ENCODE data around the gene WIZ. TPM values are rescaled to one million over a fixed set of nuclear protein-coding genes. Genes with fewer than 3 reads are reported as not detected.
A peak's percentile ranks its signal among the peaks of the same experiment; 100 is the strongest.

Gene WIZ
- total and polyA plus RNA-seq, 2 experiments from 2014 or later: 8.9 to 39.5 TPM

- peaks cover 23% of the 10 kb centered on the region for H3F3A ChIP-seq (replicated peaks; ENCODE audit: low read depth)
- ATAC-seq: peak; percentile 95
- peaks cover 9% of the 10 kb centered on the region; the same call in 1 of the 2 replicates for H3K4me1 ChIP-seq (ENCODE audit: insufficient read depth)
- Mint-ChIP-seq H3K9me3 (no peaks in the 10 kb centered on the region; the same call in 1 of the 3 replicates), H3K27me3 (ENCODE audit: insufficient read depth, low read depth, poor library complexity) (peaks cover 11% of the 10 kb centered on the region), H3K36me3 (ENCODE audit: low read depth) (peaks cover 44% of the 10 kb centered on the region), H3K27ac (peak within 1 kb of the TSS; percentile 100), H3K4me3 (peak within 1 kb of the TSS; percentile 95), H3K4me1 (peaks cover 10% of the 10 kb centered on the region)
- H3K79me2 ChIP-seq (replicated peaks; ENCODE audit: insufficient read depth): peaks cover 48% of the 10 kb centered on the region
- H3K9me2 ChIP-seq (ENCODE audit: insufficient read depth): no peaks in the 10 kb centered on the region
- peaks cover 41% of the 10 kb centered on the region for H4K20me1 ChIP-seq (replicated peaks; ENCODE audit: insufficient read depth)
- TF ChIP-seq EZH2 (IDR thresholded peaks at IDR 0.05; ENCODE audit: low read depth, unreplicated experiment) (no peak), JUNB (IDR thresholded peaks at IDR 0.05; ENCODE audit: unreplicated experiment) (no peak), NANOG (IDR thresholded peaks at IDR 0.05; ENCODE audit: borderline replicate concordance) (no peak), CREB1 (CRISPR knock-in tag; IDR thresholded peaks at IDR 0.05; ENCODE audit: low read depth) (peak; percentile 72; the same call in 1 of the 2 replicates), POLR2AphosphoS5 (IDR thresholded peaks at IDR 0.05; ENCODE audit: low read depth) (peak; percentile 89), ZNF331 (CRISPR knock-in tag; IDR thresholded peaks at IDR 0.05; ENCODE audit: low read depth) (no peak), EZH2phosphoT487 (IDR thresholded peaks at IDR 0.05; ENCODE audit: unreplicated experiment) (no peak), ETS1 (IDR thresholded peaks at IDR 0.05) (peak; percentile 45), ZNF114 (CRISPR knock-in tag; IDR thresholded peaks at IDR 0.05) (no peak), STAT1 (IDR thresholded peaks at IDR 0.05; ENCODE audit: unreplicated experiment) (no peak), CTCF (conservative IDR thresholded peaks at IDR 0.05; ENCODE audit: low read depth in 2 of 2) (peak; percentile 62 to 75), REST (IDR thresholded peaks at IDR 0.05; ENCODE audit: unreplicated experiment) (peak; percentile 17)
- TF ChIP-seq, protein P1, sequence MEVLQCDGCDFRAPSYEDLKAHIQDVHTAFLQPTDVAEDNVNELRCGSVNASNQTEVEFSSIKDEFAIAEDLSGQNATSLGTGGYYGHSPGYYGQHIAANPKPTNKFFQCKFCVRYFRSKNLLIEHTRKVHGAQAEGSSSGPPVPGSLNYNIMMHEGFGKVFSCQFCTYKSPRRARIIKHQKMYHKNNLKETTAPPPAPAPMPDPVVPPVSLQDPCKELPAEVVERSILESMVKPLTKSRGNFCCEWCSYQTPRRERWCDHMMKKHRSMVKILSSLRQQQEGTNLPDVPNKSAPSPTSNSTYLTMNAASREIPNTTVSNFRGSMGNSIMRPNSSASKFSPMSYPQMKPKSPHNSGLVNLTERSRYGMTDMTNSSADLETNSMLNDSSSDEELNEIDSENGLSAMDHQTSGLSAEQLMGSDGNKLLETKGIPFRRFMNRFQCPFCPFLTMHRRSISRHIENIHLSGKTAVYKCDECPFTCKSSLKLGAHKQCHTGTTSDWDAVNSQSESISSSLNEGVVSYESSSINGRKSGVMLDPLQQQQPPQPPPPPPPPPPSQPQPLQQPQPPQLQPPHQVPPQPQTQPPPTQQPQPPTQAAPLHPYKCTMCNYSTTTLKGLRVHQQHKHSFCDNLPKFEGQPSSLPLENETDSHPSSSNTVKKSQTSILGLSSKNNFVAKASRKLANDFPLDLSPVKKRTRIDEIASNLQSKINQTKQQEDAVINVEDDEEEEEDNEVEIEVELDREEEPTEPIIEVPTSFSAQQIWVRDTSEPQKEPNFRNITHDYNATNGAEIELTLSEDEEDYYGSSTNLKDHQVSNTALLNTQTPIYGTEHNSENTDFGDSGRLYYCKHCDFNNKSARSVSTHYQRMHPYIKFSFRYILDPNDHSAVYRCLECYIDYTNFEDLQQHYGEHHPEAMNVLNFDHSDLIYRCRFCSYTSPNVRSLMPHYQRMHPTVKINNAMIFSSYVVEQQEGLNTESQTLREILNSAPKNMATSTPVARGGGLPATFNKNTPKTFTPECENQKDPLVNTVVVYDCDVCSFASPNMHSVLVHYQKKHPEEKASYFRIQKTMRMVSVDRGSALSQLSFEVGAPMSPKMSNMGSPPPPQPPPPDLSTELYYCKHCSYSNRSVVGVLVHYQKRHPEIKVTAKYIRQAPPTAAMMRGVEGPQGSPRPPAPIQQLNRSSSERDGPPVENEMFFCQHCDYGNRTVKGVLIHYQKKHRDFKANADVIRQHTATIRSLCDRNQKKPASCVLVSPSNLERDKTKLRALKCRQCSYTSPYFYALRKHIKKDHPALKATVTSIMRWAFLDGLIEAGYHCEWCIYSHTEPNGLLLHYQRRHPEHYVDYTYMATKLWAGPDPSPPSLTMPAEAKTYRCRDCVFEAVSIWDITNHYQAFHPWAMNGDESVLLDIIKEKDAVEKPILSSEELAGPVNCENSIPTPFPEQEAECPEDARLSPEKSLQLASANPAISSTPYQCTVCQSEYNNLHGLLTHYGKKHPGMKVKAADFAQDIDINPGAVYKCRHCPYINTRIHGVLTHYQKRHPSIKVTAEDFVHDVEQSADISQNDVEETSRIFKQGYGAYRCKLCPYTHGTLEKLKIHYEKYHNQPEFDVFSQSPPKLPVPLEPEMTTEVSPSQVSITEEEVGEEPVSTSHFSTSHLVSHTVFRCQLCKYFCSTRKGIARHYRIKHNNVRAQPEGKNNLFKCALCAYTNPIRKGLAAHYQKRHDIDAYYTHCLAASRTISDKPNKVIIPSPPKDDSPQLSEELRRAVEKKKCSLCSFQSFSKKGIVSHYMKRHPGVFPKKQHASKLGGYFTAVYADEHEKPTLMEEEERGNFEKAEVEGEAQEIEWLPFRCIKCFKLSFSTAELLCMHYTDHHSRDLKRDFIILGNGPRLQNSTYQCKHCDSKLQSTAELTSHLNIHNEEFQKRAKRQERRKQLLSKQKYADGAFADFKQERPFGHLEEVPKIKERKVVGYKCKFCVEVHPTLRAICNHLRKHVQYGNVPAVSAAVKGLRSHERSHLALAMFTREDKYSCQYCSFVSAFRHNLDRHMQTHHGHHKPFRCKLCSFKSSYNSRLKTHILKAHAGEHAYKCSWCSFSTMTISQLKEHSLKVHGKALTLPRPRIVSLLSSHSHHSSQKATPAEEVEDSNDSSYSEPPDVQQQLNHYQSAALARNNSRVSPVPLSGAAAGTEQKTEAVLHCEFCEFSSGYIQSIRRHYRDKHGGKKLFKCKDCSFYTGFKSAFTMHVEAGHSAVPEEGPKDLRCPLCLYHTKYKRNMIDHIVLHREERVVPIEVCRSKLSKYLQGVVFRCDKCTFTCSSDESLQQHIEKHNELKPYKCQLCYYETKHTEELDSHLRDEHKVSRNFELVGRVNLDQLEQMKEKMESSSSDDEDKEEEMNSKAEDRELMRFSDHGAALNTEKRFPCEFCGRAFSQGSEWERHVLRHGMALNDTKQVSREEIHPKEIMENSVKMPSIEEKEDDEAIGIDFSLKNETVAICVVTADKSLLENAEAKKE (CRISPR knock-in tag; IDR thresholded peaks at IDR 0.05): no peak
- peak within 1 kb of the TSS; percentile 47; the same call in 1 of the 2 replicates for H2AFZ ChIP-seq
- DNase-seq (ENCODE audit: low spot score): peak; percentile 100
- H3K27ac ChIP-seq (ENCODE audit: low read depth): peak within 1 kb of the TSS; percentile 26; the same call in 1 of the 2 replicates
- peaks cover 10% of the 10 kb centered on the region; the same call in 1 of the 2 replicates for H3K36me3 ChIP-seq (ENCODE audit: insufficient read depth)
- H3K27me3 ChIP-seq (ENCODE audit: insufficient read depth): no peaks in the 10 kb centered on the region
- peak within 1 kb of the TSS; percentile 99 for H3K4me3 ChIP-seq
- peak within 1 kb of the TSS; percentile 99 for H3K4me2 ChIP-seq
Measured at GRCh38 chr19:15418579-15419412, 31.0 kb downstream of the WIZ start, which contains the start of gene AKAP8L. TSS of gene AKAP8L (minus strand) at chr19:15418988. CDS start at chr19:15418923, 65 bp downstream.
